GM23338 (cell line): ENCODE measurements around the gene UBE2D3.

Experiments used
- EZH2phosphoT487 ChIP-seq: fragments of 200-600 bp; sonication (generic); IDR thresholded peaks from one replicate; pipeline ENCODE4 v1.8.1; 2018; ENCODE audit warnings: antibody characterized with exemption; ENCODE audit not compliant: unreplicated experiment
- POLR2AphosphoS5 ChIP-seq: IDR thresholded peaks from 2 replicates; pipeline ENCODE4 v1.6.1; 2016; ENCODE audit warnings: antibody characterized with exemption, low read depth
- TF ChIP-seq, protein P1 (sequence below), 2 experiments: fragments of 200-600 bp in 1 of 2; sonication (generic) in 1 of 2; conservative IDR thresholded peaks; 2 replicates each; pipeline versions ENCODE4 v1.5.1 to v1.6.1; 2016 to 2017; ENCODE audit warnings: antibody characterized with exemption in 2 of 2, low read depth in 2 of 2, mild to moderate bottlenecking in 2 of 2, moderate library complexity in 1 of 2
- TF ChIP-seq, protein P2 (sequence below): IDR thresholded peaks from one replicate; pipeline ENCODE4 v1.6.1; 2018; ENCODE audit warnings: antibody characterized with exemption; ENCODE audit not compliant: unreplicated experiment

DNA sequence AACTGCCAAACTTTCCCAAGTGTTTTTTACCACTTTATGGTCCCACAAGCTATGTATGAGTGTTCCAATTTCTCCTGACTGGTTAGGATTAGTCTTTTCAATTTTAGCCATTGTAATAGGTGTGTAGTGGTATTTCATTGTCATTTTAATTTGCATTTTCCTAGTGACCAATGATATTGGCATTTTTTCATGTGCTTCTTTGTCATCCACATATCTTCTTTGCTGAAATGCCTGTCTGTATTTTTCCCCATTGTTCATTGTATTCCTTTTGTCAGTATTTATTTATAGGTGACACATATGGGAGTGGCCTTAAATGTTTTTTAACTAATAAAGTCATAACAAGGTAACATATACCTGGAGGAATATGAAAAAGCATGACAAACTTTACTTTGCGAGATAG is 9.2 kb upstream of the UBE2D3 start:
- TF ChIP-seq, protein P1, sequence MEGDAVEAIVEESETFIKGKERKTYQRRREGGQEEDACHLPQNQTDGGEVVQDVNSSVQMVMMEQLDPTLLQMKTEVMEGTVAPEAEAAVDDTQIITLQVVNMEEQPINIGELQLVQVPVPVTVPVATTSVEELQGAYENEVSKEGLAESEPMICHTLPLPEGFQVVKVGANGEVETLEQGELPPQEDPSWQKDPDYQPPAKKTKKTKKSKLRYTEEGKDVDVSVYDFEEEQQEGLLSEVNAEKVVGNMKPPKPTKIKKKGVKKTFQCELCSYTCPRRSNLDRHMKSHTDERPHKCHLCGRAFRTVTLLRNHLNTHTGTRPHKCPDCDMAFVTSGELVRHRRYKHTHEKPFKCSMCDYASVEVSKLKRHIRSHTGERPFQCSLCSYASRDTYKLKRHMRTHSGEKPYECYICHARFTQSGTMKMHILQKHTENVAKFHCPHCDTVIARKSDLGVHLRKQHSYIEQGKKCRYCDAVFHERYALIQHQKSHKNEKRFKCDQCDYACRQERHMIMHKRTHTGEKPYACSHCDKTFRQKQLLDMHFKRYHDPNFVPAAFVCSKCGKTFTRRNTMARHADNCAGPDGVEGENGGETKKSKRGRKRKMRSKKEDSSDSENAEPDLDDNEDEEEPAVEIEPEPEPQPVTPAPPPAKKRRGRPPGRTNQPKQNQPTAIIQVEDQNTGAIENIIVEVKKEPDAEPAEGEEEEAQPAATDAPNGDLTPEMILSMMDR (conservative IDR thresholded peaks at IDR 0.05; ENCODE audit: low read depth in 2 of 2) = no peak
- TF ChIP-seq EZH2phosphoT487 (no peak), POLR2AphosphoS5 (no peak)
- TF ChIP-seq, protein P2, sequence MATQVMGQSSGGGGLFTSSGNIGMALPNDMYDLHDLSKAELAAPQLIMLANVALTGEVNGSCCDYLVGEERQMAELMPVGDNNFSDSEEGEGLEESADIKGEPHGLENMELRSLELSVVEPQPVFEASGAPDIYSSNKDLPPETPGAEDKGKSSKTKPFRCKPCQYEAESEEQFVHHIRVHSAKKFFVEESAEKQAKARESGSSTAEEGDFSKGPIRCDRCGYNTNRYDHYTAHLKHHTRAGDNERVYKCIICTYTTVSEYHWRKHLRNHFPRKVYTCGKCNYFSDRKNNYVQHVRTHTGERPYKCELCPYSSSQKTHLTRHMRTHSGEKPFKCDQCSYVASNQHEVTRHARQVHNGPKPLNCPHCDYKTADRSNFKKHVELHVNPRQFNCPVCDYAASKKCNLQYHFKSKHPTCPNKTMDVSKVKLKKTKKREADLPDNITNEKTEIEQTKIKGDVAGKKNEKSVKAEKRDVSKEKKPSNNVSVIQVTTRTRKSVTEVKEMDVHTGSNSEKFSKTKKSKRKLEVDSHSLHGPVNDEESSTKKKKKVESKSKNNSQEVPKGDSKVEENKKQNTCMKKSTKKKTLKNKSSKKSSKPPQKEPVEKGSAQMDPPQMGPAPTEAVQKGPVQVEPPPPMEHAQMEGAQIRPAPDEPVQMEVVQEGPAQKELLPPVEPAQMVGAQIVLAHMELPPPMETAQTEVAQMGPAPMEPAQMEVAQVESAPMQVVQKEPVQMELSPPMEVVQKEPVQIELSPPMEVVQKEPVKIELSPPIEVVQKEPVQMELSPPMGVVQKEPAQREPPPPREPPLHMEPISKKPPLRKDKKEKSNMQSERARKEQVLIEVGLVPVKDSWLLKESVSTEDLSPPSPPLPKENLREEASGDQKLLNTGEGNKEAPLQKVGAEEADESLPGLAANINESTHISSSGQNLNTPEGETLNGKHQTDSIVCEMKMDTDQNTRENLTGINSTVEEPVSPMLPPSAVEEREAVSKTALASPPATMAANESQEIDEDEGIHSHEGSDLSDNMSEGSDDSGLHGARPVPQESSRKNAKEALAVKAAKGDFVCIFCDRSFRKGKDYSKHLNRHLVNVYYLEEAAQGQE = no peak
